Measurements from ENCODE around the gene DNAH10.

The DNAH10 gene

GRCh38 chr12:123767613-123768012, 5.5 kb downstream of the DNAH10 start:
- DNase-seq (ENCODE audit: insufficient read length, low spot score) = no peak
- FAIRE-seq = no peak

GRCh38 chr12:123771261-123771660, 9.2 kb downstream of the DNAH10 start:
- no peak for TF ChIP-seq CTCF (IDR thresholded peaks at IDR 0.05; ENCODE audit: insufficient read depth, missing control alignments)
- FAIRE-seq = no peak
- no peak for DNase-seq (ENCODE audit: insufficient read length, low spot score)

More at GRCh38 chr12:123767613-123768012, 5.5 kb downstream of the DNAH10 start:
- TF ChIP-seq CTCF (IDR thresholded peaks at IDR 0.05; ENCODE audit: insufficient read depth, missing control alignments) = no peak

DNA sequence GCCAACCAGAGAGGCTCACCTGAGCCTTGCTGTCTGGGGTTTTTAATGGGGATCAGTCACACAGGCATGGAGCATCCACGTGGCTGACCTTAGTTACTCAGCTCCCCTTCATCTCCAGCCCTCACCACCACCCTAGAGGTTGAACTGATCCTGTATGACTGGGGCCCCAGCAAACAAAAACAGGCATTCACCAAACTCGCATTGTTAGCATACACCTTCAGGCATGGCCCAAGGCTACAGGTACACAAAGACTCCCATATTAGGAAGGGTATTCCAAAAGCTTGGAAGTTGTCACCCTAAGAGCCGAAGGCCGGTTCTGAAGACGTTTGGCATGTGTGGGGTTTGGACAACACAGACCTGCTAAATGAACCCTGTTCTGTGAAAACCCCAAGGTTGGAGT, 10.0 kb downstream of the DNAH10 start:
- TF ChIP-seq CTCF (IDR thresholded peaks at IDR 0.05; ENCODE audit: insufficient read depth, missing control alignments) = no peak
- DNase-seq (ENCODE audit: insufficient read length, low spot score) = no peak
- FAIRE-seq = no peak

- DNase-seq (ENCODE audit: insufficient read length, low spot score) (no peak), FAIRE-seq (no peak)
- TF ChIP-seq CTCF (IDR thresholded peaks at IDR 0.05; ENCODE audit: insufficient read depth, missing control alignments) = no peak
Observed at GRCh38 chr12:123773375-123773774, 11.3 kb downstream of the DNAH10 start.

DNA sequence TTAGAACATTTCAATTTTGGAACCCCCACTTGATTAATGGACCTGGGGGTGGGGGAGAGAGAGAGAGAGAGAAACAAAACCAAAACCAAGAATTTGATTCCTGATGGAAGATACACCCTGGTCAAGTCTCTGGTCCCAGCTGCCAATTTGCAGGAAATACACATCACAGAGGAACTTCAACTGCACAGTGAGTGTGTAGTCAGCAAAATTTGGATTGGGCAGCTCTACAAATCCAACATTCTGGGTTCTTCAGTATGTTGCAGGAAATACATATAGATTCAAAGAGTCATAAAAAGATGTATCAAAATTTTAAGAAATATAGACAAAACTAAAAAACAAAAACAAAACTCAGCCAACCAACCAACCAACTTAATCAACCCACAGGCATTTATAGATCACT, 17.4 kb downstream of the DNAH10 start:
- no peak for TF ChIP-seq CTCF (IDR thresholded peaks at IDR 0.05; ENCODE audit: insufficient read depth, missing control alignments)
- FAIRE-seq = no peak

DNA sequence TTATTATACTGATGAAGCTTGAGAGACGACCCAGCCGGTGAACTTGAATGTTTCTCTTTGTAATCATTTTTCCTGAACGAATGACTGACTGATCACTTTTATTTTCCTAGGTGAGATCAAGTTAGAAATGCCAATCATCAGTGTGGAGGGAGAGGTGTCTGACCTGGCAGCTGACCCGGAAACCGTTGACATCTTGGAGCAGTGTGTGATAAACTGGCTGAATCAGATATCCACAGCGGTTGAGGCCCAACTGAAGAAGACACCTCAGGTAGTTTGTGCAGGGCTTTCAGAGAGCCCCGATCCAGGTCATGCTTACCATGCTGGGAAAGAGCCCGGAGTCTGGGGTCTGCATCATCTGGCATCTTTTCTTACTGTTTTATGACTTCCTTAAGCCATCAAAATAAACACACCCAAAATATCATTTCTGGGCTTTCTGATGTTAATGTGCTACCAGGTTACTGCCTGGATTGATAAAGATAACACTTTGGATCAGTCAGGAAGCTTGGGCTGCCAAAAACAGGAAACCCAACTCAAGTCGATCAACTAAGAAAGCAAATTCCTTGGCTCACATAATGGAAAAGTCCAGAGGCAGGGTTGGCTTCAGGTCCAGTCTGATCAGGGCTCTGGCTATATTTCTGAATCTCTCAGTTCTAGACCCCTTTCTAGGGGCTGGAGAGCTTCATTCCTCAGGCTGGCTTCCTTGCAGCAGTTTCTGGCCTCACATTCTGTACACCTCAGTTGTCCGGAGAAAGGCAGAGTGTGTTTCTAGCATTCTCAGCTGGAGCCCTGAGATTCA, 21.1 kb downstream of the DNAH10 start:
- TF ChIP-seq CTCF (IDR thresholded peaks at IDR 0.05; ENCODE audit: insufficient read depth, missing control alignments) = no peak
- no peak for DNase-seq (ENCODE audit: insufficient read length, low spot score)
- FAIRE-seq = no peak

More for the DNA sequence above, 17.4 kb downstream of the DNAH10 start:
- no peak for DNase-seq (ENCODE audit: insufficient read length, low spot score)

DNA sequence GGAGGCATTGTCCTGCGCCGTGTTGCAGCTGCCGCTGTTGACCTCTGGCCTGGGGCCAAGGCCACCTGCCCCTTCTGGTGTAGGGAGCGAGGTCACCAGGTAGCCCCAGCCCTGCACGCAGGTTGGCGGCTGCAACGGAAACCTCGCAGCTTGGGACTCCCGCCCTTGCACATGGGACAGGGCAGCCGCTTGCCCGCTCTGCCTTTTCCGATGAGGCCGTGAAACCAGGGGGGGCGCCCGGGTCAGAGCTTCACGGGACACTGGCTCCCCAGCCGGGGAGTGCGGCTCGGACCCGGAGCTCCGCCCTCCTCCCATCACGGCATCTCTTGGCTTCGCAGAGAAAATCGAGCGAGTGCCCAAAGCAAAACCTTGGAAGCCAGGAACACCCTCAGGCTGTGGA, 25.4 kb downstream of the DNAH10 start:
- no peak for FAIRE-seq
- DNase-seq (ENCODE audit: insufficient read length, low spot score) = no peak
- TF ChIP-seq CTCF (IDR thresholded peaks at IDR 0.05; ENCODE audit: insufficient read depth, missing control alignments) = no peak
